Measurements from ENCODE around the gene ZBTB20.

The ZBTB20 gene

GRCh38 chr3:114392831-114393230 is 754.3 kb downstream of the ZBTB20 start:
- no peak for DNase-seq

- DNase-seq = no peak
Measured at GRCh38 chr3:114389156-114389555, 757.9 kb downstream of the ZBTB20 start.

GRCh38 chr3:114384558-114384903 is 762.6 kb downstream of the ZBTB20 start:
- DNase-seq = no peak

- DNase-seq = peak; percentile 34
Measured at GRCh38 chr3:114383875-114384557, 763.1 kb downstream of the ZBTB20 start.

DNA sequence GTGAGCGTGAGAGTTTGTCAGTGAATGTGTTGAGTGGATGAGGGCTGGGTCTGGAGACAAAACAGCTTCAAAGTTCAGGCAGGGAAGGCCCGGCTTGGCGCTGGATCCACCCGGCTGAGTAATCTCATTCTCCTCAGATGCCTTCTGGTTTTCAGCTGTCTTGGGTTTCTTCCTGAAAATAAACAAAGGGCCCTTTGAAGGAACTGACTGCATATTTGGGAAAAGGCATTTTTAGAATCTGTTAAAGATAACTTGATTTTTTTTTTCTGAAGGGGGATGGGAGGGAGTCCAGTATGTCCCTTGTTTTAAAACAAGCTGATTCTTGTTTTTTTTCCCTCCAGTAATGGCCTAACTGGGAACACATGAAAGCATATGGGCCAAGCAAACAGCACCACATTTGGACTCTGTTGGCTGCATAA is 766.8 kb downstream of the ZBTB20 start:
- no peak for DNase-seq

DNA sequence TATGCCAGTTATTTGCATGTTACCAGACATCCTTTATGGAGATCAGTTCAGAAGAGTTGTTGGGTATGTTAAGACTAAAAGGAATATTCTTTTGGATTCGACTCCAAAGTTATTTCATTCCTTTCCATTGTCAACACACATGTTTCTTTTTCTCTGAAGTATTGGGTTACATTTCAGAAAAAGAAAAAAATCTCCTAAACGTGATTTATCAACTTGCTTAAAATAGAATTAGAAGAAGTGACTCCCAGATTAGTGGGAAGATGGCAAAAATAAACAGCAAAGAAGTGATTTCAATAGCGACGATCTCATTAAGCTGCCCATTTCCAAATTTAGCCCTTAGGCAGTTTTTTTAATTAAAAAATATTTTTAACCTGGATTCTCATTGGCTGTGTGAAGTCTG is 767.8 kb downstream of the ZBTB20 start:
- no peak for DNase-seq

GRCh38 chr3:114378760-114379159 is 768.3 kb downstream of the ZBTB20 start:
- no peak for DNase-seq

DNA sequence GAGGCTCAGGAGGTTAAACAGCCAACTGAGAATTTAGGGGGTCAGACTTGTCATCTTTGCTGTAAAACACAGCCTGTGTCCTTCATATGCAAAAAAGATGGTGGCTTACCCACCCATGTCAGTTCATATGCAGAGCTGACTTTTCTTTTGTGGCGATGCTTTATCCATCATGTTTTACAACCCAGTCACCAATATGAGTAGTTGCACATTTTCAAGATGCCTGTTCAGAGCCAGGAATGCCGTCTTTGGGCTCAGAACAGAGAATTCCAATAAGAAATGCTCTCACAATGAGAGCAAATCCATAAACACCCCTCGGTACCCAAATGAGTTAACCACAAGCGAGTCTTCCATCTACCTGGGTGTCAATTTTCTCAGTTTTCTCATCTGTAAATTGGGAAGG is 769.7 kb downstream of the ZBTB20 start:
- DNase-seq = no peak

- no peak for DNase-seq
Measured at GRCh38 chr3:114376516-114377185, 770.4 kb downstream of the ZBTB20 start.

- DNase-seq = no peak
Measured at GRCh38 chr3:114375608-114376421, 771.3 kb downstream of the ZBTB20 start.

GRCh38 chr3:114374433-114374990 is 772.6 kb downstream of the ZBTB20 start:
- DNase-seq = no peak

GRCh38 chr3:114370537-114371174 is 776.4 kb downstream of the ZBTB20 start:
- no peak for DNase-seq

GRCh38 chr3:114365909-114366308 is 781.2 kb downstream of the ZBTB20 start:
- no peak for DNase-seq

GRCh38 chr3:114364806-114365654 is 782.1 kb downstream of the ZBTB20 start:
- DNase-seq = no peak

GRCh38 chr3:114363554-114364202 is 783.4 kb downstream of the ZBTB20 start:
- DNase-seq = no peak

GRCh38 chr3:114362815-114363214 is 784.3 kb downstream of the ZBTB20 start:
- no peak for DNase-seq

DNA sequence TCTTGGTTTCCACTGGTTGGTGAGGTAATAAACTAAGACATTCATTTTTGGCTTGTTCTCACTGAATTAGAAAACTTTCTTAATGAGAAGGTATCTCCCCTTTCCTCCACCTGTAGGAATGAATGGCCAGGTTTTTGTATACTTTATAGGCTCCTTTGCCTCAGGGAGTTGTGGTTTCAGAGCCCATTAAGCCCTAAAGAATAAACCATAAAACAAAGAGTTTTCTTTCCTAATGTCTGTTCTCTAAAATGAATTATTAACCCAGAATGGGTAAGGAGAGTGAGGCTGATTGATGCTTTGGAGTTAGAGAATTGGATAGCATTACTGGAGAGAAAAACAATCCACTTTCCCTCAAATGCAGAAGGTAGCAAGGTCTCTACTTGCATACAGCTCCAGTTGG is 785.7 kb downstream of the ZBTB20 start:
- no peak for DNase-seq

GRCh38 chr3:114356525-114356924 is 790.6 kb downstream of the ZBTB20 start:
- no peak for DNase-seq

DNA sequence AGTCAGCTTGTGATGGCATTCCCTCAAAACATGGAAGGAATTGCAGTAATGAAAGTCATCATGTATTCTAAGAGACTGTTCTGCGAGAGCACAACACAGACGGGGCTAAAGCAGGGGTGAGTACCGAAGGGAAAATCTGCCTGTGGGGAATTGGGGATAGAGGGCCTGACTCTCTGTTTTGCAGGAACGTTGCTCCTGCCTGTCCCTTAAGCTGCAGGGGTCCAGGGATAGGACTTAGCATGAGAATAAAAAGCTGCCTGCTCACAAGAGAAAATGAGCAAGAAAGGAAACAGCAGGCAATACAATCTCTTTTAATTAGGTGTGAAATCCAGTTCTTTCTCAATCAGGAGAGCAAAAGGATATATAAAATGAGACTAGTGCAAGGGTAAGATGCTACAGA is 791.0 kb downstream of the ZBTB20 start:
- no peak for DNase-seq

DNA sequence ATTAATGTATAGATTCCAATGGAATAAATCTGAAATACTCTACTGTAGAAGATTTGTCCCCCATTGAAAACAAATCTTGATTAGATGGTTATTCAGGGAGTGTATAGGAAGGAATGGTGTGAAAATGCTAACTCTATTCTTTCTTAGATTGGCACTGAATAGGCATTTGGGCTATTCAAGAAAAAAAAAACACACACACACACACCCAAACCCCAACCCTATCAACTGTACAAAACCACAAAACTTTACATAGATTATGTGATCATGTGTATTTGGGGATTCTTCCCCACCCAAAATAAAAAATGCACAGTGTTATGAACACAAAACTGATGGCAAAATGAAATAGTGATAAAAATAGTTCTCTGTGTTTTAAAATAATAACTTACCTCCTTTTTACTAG is 791.4 kb downstream of the ZBTB20 start:
- no peak for DNase-seq

DNA sequence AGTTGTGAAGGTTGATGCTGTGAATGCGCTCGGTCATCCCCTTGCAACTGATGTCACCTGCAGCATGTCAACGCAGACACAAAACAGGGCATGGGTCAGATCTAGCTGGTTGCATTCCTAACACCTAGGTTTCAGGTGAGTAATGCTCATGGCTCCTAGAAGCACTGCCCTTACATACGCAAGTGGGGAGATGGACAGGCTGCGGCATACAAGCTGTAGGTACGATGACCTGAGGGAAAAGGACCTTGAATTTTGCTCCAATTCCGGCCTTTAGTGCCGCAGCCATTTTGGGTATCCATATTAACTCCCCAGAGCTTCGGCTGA is 795.3 kb downstream of the ZBTB20 start:
- no peak for DNase-seq
